Muscle of arm (tissue), 12 donors: ENCODE measurements around the gene SYT14. TPM values are rescaled to one million over a fixed set of nuclear protein-coding genes. Genes with fewer than 3 reads are reported as not detected.
"Not testable (repeated sequence)": the region's sequence is repeated elsewhere in the genome, so short reads cannot be mapped to it uniquely, and the experiment has no call there.

Experiments used
- DNase-seq: peaks from one replicate; pipeline ENCODE4 v3.0.0-alpha.2; 2013
- polyA plus RNA-seq, 12 donors: library from polyadenylated mRNA; unstranded; fragments of 120-200 nt; gene quantifications; one replicate each; pipeline ENCODE4 v1.2.1, GENCODE V29; 2013; ENCODE audit not compliant: insufficient read length in 12 of 12

Gene SYT14
- polyA plus RNA-seq, 12 donors = 1.0 to 6.1 (median 1.6) TPM; not detected in 1

GRCh38 chr1:209936125-209936524 lies 1.9 kb upstream of the SYT14 start:
- no peak for DNase-seq

DNA sequence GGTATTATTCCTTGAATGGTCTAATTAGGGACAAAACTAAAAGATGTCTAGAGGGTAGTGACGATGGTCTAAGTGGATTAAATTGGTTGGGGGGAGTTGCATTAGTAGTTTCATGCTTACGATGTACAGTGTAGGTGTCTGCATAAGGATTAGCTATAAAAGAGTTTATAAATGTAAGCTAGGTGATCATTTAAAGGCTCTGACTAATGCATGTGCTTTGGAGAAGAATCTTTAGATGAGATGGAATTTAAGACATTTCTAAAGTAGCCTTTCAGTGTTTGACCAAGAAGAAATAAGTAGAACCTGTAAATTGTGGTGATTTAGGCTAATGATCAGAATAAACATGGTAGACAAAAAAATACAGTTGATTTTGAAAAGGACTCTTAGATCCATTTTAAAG lies 7.4 kb downstream of the SYT14 start:
- no peak for DNase-seq

DNA sequence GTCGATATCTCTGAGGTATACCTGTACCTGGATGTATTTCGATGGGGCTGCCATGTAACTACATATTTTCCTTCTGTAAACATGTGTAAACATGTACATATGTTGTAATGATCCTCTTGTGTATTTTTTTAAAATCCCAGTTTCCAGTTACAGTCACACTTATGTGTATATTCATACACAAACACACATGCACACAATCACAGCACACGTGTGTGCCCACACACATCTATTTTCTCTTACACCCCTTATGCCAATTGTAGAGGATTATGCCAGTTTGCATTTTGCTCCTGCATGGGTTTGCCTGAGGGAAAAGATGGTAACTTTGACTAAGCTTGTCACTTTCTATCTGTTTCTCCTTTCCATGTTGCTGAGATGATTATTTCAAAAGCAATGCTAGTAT lies 10.1 kb downstream of the SYT14 start:
- no peak for DNase-seq

GRCh38 chr1:209956116-209956515 lies 18.1 kb downstream of the SYT14 start:
- DNase-seq = no peak

DNA sequence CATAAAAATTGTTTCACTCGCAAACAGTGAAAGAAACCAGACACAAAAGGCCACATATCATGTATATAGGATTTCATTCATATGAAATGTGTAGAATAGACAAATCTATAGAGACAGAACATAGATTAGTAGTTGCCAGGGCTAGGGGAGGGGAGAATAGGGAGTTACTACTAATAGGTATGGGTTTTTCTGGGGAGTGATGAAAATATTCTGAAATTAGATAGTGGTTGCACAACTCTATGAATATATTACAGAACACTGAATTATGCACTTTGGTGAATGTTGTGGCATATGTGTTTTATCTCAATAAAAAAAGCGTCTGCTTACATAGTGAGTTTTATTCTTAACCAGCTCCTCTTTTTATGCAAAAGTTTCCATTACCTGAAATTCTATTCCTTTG lies 21.6 kb downstream of the SYT14 start:
- no peak for DNase-seq

- no peak for DNase-seq
These were observed 22.9 kb downstream of the SYT14 start for GRCh38 chr1:209960926-209961325.

- DNase-seq = no peak
These were observed 24.4 kb downstream of the SYT14 start for GRCh38 chr1:209962388-209962787.

DNA sequence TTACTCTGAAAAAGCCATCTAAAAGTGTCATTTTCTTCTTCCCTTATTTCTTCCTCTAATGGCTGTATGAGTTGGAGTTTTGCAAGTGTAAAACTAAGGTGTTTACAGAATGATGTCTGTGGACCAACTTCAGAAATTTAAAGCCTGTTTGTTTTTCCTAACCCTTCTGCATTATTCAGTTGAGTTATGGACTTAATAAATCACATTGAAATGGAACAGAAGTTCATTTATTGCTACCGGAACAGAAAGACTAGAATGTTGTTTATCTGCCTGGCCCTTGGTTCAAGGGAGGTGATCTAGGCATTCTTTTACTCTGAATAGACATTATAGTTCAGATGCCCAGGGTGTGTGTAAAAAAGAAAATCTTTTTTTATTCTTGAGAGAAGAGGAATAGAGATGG lies 24.8 kb downstream of the SYT14 start:
- no peak for DNase-seq

- no peak for DNase-seq
These were observed 28.0 kb downstream of the SYT14 start for GRCh38 chr1:209965996-209966395.

DNA sequence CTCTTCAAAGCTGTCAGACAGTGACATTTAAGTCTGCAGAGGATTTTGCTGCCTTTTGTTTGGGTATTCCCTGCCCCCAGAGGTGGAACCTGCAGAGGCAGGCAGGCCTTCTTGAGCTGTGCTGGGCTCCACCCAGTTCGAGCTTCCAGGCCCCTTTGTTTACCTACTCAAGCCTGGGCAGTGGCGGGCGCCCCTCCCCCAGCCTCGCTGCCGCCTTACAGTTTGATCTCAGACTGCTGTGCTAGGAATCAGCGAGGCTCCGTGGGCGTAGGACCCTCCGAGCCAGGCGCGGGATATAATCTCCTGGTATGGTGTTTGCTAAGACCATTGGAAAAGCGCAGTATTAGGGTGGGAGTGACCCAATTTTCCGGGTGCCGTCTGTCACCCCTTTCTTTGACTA lies 40.7 kb downstream of the SYT14 start:
- DNase-seq = not testable (repeated sequence)

DNA sequence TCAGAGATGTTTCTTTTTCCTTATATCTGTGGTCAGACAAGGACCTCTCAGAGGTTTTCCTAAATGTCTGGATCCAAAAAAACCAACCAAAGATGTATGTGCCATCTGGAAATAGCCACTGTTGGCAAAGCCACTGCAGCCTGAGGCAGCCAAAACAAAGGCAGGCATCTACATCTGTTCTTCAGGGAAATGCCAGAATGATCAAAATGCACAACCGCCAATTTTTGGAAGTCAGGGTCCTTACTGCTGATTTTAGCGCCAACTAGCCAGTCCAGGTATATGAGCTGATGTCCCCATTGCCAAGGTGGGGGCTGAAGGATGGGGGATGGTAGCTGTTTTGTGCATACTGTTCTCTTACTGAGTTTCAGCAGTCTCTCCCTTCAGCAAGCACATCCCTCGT lies 45.9 kb downstream of the SYT14 start:
- no peak for DNase-seq

- no peak for DNase-seq
These were observed 47.0 kb downstream of the SYT14 start for GRCh38 chr1:209985002-209985401.

- DNase-seq = no peak
These were observed 50.7 kb downstream of the SYT14 start for GRCh38 chr1:209988706-209989105.

DNA sequence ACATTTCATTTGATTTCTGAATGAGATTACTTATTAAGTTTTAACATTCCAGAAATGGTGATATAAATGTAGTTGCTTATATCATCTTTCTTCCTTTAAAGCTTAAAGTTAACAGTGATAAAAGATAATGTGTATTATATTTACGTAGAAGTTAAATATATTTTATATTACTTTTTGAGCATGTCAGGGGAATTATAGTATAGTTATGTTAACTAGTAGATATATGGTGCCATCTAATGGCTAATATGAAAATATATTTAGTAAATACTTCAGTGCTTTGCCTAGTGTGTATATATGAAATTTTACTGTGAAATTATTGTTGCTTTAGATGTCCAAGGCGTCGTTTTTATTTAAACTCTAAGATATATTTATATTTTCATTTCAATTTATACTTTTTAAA lies 51.5 kb downstream of the SYT14 start:
- DNase-seq = no peak

GRCh38 chr1:209993061-209993830 lies 55.2 kb downstream of the SYT14 start:
- no peak for DNase-seq

GRCh38 chr1:209996348-209996747 lies 58.3 kb downstream of the SYT14 start:
- no peak for DNase-seq

GRCh38 chr1:209999005-209999404 lies 61.0 kb downstream of the SYT14 start:
- no peak for DNase-seq

DNA sequence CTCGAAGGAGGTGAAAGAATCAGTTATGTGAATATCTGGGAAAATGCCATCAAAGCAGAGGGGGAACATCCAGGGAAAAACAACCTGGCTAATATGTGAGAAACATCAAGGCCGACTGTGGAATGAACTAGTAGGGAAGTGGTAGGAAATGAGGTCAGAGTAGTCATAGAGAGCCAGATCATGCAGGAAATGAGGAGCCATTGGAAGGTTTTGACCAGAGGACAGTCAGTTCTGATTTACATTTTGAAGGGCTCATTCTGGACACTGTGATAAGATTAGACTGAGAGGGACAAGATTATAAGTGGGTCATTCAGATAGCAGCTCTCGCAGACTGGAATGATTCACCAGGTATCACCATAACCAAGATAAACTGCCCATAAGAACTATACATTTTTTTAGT lies 63.7 kb downstream of the SYT14 start:
- no peak for DNase-seq

DNA sequence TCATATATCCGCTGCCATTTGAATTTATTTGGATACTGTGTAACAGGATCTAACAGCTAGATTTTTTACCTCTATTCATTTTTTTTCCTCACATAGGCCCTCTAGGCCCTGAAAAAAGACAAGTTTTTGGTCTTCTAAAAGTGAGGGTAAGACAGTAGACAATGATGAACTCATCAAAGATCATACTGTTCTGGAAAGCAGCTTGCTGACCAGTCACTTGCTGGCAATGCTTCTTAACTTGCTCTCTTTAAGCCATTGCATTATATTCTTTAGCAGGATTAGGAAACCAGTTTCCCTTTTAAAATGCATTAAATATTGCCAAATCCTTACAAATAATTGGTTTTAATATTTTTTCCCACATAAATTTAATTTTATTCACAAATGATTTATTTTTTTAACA lies 65.5 kb downstream of the SYT14 start:
- DNase-seq = no peak

DNA sequence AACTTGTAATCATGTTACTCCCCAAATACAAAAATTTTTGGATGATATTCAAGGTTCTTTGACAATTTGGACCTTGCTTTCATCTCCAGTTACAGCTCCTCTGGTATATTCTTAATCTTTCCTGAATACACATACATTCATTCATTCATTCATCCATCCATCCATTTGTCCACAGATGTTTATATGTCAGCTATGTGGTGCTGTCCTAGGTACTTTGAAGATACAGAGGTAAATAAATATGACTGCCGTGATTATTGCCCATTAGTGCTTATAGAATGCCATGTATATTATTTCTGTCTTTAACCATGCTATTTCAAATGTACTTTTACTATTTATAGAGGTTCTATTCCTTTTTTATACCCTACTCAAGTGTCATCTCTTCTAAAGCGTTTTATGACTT lies 72.1 kb downstream of the SYT14 start:
- no peak for DNase-seq

DNA sequence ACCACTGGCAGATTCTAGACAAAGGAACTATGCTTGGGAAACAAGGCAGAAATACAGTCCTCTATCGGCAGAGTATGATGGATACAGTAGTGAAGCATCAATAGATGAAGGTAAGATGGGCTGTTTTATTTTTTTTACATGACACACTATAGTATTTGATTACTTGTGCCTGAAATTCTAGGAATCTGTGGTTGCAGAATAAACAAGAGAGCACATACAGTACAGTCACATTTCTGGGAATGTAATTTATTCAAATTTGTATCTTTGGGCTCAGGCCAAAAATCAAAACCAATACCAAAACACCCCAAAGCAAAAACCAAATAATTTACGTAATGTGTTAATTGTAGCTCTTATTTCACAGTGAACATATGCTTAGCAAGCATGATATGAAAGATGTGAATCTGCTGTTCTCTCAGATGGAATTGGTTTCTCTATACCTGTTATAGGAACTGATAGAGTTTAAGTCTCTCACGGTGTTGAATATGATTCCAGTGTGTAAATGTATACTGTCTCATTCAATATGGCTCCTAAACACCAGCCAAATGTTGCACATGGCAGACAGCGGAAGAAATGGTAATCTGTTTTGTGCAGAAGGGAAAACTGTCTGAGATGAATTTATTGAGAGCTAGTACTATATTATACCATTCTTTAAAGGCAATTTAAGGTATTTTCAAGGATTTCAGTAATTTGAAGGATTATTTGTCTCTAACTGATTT lies 83.3 kb downstream of the SYT14 start:
- no peak for DNase-seq

- no peak for DNase-seq
These were observed 84.0 kb downstream of the SYT14 start for GRCh38 chr1:210022044-210022443.

GRCh38 chr1:210024282-210024681 lies 86.3 kb downstream of the SYT14 start:
- DNase-seq = no peak

GRCh38 chr1:210024996-210025395 lies 87.0 kb downstream of the SYT14 start:
- DNase-seq = no peak
